ENCODE data around the gene MAST4.

MAST4 gene

DNA sequence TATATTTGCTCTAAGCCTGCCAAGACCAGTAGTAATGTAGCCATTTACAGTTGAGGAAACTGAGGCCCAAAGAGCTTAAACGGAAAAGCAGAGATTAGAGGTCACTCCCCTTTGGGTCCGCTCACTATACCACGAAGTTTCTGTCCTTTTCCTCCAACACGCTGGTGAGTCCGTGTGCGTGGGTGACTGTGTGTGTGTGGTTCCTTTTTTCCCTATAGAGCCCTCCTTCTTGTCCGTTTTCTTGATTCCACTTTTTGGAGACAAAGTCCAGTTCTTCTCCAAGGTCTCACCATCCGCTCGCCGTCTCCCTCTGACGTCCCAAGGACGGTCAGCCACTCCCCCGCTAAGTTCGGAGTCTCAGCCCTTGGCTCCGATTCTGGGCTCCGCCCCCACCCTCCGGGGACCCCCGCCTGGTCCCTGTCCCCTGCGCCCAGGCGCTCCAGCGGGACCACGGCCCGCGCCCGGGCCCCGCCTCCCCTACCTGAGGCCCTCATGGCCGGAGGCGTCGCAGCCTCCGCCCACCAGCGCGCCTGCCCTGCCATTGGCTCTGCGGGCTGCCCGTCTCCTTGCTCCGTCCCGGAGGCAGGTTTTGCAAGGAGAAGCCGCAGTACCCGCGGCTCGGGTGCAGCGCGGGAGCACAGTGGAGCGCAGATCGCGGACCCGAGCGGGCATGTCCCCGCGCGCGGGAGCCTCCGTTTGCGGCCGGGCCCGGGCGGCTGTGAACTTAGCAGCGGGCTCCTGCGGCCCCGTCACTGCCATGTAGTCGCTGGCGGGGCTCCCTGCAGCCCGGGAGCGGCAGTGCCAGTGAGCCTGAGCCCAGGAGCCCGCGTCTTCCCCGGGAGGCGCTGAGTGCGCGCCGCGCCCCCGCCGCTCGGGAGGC, at the start of gene MAST4:
Gene MAST4 (plus strand): TSS at position 638 of the 880 bp plus-strand sequence. CDS start 263 bp downstream, outside the sequence.
- peak; percentile 44 for DNase-seq

DNA sequence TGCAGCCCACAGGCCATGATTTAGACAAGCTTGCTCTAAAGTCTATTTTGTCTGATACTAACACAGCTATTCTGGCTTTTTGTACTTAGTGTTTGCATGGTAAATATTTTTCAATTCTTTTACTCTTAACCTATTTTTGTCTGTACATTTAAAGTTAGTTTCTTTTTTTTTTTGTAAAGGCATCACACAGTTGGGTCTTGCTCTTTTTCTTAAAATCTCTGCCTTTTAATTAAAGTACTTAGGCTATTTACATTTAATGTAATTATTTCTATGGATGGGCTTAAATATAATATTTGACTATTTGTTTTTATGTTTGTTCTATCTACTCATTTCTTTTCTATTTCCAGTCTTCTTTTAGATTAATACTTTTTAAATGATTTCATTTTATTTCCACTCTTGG, 49.7 kb upstream of the MAST4 start:
- no peak for DNase-seq

DNA sequence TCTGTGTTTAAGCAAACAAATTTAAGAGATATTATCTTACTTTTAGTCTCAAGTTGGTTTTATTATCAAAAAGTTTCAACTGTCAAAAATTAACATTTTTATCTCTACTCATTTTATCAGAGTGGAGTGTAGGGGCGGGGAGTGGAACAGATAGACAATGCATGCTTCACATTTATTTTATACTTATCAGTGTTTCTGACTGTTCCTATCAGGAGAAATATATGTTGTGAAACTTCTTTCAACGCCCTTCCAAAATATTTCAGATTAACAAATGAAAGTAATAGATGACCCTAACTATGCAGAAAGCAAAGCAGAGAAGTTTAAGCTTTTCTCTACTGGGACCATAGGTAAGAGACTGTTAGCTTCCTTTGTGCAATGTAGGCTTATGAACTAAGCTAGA, 44.9 kb upstream of the MAST4 start:
- DNase-seq = no peak

DNA sequence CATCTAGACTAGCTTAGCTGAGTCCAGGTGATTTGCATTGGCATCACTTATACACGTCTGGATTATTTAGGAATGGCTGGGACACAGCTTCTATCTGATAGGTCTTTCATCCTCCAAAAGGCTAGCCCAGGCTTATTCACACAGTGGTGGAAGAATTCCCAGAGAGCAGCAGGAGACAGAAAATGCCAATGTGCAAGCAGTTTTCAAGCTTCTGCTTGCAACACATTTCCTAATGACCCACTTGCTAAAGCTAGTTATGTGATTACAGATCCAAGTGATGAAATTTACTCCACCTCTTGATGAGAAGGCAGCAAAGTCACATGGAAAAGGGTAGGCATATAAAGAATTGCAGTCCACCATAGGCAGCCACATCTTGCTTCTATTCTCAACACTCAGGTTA, 44.2 kb upstream of the MAST4 start:
- no peak for DNase-seq

DNA sequence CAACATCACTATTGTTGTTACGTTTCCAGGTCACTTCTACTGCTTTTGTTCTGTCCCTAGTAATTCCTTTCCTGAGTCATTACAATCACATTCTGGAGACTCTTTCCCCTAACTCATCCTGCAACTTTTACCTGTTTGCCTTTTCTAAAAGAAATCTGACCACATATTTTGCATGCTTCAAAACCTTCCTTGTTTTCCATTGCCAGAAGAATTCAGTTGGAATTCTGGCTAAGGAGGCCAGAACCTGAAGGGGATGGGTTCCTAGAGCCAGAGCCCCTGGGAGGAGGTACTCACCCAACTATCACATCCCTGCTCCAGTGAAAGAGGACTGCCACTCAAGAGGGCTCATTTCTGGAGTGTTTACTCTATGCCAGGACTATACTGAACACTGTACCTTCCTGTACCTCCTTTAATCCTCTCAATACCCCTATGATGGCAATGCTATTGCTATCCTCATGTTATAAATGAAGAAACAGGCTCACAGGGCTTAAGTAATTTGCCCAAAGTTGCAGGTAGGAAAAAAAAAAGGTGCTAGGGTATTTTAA, 42.8 kb upstream of the MAST4 start:
- no peak for DNase-seq

DNA sequence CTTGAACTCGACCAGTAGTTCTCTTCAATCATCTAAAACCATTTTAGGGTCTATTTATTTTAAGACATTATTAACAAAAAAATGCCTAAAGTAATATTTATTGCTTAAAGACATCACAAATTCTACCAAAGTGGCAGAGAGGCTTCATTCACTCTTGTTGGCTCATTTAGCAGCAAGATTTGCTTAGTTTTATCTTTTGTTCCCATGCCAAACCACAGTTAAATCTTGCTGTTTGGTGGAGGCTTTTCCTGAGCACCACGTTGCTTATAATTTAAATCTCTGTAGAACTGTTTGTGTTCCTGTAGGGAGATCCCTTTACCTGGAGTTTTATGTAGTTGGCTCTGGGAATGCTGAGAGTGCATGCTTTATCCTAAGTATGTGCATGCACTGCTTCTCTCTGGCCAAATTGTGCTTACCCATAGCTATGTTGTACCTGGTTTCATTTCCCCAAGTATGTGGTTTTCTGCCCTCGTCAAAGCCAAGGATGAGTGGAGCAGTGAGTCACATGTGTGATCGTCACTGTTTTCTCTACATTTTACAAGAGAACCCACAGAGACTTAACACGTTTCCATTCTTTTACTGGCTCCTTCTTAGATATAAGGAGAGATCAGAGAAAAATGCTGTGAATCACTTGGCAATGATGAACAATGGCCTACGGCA, 42.1 kb upstream of the MAST4 start:
- no peak for DNase-seq

DNA sequence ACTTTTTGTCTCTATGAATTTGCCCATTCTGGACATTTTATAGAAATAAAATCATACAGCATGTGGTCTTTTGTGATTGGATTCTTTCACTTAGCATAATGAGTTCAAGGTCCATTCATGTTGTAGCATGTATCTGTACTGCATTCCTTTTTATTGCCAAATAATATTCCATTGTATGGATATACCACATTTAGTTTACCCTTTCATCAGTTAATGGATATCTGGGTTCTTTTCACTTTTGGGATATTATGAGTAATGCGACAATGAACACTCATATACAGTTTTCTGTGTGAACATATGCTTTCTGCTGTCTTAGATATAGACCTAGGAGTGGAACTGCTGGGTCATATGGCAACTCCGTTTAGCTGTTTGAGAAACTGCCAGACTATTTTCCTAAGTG, 41.3 kb upstream of the MAST4 start:
- no peak for DNase-seq

DNA sequence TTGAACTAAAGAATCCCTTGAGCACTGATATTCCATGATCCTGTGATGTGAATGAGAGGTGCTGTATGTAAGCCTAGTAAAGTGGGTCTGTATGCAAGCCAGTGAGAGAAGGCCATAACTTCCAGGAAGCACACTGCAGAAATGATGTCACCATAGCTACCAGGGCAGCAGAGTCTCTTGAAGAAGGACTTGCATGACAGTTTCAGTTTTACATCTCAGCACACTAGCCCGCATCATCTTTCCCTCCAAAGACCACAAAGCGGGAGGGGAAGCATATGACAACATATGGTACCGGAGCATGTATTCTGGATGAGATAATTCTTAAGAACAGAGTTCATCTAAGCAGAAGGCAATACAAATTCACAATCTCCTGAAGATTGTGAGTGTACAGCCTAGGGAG, 37.6 kb upstream of the MAST4 start:
- no peak for DNase-seq

DNA sequence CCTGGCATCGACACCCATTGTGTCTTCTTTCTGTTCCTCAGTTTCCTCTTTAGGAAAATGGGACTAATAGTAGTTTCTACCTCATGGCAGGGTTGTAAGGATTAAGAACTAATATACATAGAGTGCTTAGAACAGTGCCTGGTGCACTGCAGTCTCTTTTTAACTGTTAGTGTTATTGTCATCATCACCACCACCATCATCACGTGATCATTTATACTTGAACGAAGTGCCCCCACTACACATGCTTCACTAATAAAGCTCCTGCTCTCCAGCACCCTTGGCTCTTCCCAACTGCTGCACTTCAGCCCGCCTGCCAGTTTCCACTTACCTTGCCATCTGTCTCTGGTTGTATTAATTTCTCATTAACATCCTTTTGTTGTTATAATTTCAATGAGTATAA, 35.8 kb upstream of the MAST4 start:
- no peak for DNase-seq

DNA sequence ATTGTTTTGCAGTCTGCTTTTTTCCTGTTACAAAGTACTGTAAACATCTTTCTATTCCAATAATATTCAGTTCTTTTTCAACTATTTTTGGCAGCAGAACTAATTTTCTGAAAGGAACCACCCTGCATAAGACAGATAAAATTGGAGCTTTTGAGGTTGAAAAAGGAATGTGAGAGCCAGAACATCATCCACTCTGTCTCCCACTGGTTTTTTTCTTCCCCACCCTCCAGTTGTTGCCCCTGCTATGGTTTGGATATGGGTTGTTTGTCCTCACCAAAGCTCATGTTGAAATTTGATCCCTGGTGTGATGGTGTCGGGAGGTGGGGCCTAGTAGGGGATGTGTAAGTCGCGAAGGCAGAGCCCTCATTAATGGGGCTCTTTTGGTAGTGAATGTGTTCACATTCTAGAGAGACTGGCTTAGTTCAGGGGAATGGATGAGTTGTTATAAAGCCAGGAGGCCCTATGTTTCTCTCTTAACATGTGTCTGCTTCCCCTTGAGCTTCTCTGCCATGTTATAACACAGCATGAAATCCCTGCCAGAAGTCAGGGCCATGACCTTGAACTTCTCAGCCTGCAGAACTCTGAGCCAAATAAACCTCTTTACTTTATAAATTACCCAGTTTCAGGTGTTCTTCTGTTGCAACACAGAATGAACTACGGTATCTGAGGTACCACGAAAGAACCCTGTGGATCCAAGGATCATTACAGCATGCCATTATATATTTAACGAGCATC, 34.8 kb upstream of the MAST4 start:
- no peak for DNase-seq

DNA sequence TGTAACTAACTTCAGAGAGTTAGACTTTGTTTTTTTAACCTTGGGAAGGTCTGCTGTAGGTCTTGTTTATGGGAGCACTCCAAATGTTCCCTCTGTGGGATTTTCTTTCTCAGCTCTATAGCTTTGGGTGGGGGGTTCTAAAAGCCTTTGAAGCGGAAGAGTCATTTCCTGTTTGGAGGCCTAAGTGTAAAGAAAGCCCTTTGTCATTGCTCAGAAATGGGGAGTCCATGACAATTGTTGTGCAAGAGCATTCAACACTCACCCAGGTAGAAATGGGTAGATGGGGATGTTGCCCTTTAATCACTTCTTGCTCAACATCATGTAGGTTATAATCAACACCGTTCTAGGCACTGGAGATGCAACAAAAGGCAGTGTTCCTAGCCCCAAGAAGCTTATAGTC, 30.3 kb upstream of the MAST4 start:
- no peak for DNase-seq

DNA sequence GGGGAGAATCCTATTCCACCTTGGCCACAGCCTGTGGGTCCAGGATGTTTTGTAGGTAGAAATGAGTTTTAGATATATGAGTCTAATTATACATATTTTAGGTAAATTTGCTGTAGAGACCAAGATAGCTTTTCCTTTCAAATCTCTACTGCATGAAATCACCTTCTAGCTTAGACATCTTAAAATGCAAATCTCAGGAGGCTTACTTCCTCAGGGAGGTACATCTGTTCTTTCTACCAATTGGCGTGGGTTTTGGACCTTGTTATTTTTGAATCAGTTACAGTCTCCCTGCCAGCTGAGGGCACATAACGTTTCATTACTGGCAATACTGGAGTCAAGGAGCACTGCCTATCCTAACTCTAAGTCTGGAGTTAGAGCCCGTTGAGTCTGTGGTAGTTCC, 28.7 kb upstream of the MAST4 start:
- DNase-seq = no peak

DNA sequence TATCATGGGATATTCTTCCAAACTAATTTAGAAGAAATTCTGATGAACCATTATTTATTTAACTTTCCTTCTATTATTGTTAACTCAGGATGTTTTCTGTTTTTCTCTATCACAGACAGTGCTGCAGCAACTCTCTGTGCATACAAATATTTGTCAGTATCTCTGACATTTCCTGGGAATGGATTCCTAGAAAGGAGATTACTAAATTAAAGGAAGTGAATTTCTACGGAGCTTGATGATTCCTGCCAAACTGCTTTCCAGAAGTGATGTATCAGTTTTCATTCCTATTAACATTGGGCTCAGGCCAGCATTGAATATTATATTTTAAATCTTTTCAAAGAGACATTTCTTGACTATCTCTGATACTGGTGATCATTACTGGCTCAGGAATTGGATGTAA, 26.0 kb upstream of the MAST4 start:
- no peak for DNase-seq

DNA sequence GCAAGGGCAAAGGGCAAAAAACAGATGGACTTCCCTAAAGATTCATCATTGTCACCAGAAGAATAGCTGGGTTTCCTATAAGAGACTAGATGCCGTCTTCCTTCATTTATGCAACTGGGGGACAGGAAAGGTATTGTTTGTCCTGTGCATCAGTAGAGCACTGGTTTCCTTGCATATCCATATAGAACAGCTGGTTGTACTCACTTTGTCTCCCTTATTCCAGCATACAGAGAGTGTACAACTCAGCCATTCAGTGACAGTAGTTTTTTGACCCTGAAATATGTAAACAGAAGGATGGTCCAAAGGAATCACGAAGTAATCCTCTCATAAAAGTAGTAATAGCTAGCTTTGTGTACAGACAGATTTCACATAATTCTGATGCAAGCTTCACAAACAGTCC, 22.5 kb upstream of the MAST4 start:
- DNase-seq = no peak

DNA sequence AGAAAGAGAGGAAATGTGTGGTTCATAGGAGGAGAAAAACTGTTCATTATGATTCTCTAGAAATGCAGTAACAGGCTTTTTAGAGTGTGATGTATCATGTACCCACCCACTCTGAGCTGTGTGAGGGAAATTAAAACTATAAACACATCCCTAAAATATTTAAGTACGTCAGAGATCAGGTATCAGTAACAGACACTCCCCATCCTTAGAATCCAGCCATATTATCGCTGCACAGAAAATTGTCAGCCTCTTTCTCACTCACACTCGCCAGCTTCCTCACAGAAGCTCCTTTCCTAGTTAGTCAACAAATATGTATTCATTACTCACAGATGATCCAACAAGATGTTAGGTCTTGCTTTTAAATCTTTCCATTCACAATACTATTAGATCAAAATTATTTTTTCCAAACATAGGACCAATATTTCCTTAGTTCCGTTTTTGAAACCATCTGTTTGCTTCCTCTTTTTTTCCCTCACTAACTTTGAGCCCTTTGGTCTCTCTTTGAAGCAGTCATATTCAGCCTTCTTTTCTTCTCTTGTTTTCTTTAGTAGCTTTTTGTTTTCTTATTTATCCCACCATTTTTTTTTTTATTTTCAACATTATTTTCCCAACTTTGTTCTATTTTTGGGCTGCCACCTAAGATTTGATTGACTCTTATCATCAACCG, 13.6 kb upstream of the MAST4 start:
- DNase-seq = no peak

DNA sequence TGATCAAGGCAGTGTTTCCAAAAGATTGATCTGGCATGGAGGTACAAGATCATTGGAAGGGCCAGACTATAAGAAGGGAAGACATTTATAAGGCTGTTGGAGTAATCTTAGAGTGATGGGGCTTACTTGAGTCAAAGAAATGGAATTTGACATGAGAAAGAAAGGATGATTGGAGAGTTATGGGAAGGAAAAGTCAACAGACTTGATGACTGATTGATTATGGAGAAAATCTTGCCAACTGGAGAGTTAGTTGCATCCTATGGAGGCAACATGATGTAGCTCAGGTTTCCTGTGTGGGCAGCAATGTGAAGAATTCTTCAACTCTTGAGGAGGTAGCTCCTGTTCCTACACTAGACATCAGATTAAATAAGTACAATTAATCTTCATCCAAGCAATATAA, 10.9 kb upstream of the MAST4 start:
- DNase-seq = no peak

DNA sequence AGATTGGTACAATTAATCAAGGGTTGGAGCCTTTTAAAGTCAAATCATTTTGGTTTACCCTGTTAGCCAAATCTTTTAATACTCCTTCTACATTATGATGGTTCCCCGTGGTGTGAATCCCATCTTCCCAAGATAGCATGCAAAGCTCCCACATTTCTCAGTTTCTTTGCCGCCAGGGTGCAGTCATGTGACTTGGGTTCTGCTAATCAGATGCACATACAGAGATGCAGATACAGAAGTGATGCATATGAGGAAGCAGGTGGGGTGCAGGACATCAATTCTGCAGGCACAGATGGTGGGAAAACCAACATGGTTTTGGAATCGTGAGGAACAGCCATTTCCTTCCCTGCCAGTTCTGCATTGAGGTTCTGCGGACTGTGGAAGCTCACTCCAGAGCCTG, 8.4 kb upstream of the MAST4 start:
- no peak for DNase-seq

DNA sequence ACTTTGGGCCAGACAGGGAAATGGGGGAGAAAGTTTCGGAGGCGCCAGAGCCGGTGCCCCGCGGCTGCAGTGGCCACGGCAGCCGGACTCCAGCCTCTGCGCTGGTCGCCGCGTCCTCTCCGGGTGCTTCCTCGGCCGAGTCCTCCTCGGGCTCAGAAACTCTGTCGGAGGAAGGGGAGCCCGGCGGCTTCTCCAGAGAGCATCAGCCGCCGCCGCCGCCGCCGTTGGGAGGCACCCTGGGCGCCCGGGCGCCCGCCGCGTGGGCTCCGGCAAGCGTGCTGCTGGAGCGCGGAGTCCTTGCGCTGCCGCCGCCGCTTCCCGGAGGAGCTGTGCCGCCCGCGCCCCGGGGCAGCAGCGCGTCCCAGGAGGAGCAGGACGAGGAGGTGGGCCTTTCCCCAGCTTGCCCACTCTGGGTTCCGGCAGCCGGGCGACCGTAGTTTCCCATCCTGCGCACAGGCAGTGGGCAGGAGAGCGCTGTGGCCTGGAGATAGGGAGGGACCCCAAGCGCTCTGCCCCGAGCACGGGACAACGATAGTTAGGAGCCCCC, 516 bp downstream of the MAST4 start:
- no peak for DNase-seq

DNA sequence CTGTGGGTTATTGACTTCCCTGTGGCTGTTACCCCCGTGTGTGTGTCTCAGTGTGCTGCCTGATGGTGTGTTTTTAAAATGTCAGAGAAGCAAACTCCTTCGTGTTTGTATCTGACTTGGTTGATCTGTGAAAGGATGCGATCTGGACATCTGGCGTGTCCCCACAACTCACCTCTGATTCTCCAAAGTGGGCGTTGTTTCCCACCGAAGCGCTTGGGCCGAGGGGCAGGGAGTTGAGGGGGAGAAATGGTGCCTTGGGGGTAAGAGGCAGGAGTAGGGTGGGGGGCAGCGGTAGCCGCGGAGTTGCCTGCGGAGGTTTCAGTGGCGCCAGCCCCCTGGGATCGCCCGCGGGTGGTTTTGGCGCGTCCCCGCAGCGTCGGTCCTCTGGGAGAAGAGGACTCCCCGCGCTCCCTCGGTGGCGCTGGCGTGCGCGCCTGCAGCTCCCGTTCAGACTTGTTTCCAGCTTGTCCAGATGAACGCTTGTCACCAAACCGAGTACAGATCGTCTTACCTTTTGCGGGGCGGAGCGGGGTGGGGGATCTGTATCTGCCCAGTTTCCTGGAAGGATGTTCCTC, 1.1 kb downstream of the MAST4 start:
- no peak for DNase-seq

DNA sequence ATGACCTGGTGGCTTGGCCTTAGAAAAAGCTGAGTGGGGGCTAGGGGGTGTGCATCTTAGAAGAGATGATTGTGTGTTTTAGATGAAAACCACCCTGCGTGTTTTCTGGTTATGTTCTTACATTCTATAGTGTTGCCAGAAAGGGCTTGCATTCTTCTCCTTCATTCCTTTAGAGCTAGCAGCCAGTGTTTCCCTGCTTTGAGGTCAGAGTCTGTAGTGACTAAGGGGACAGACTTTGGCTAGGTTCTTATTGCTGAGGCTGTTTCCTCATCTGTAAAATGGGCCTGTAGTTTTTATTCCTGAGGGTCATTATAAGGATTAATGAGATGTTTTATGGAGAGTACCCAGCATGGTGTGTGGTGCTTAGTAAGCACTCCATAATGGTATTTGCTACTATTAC, 6.4 kb downstream of the MAST4 start:
- no peak for DNase-seq

DNA sequence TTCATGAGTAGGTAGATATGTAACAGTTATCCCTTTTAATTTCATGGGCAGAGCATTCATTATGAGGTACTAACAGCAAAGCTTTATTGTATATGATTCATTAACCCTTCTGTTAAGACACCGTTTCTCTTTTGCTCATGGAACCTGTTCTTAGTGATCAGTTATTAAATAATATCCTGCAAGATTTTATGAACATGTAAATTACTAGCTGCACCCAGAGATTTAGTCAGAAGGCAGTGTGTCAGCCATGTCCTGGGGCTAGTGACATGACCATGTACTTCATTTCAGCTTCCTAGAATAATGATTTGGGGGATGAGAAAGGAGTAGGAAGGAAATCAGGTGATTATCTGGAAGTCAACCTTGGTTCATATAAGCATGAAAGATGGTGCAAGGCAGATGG, 7.0 kb downstream of the MAST4 start:
- no peak for DNase-seq

DNA sequence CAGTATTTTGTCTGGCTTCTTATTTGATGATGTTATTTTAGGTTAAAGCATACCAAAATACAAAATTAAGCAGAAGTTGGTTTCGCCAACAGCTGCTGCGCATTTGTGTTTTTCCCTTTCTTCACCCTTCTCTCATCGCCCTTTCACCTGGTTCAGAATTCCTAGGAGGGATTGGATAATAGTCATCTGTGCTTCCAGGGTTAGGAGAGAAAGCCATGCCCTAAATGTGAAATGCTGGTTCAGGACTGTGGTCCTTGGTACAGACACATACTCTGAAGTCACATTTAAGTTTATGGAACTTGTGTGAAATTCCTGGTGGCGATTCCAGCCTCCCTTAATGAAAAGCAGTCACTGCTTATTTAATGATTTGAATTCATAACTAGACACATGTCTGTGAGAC, 7.7 kb downstream of the MAST4 start:
- no peak for DNase-seq
